ENCODE results near the gene RABGAP1L. TPM values are rescaled to one million over a fixed set of nuclear protein-coding genes. Genes with fewer than 3 reads are reported as not detected.
"Not testable (repeated sequence)": the region's sequence is repeated elsewhere in the genome, so short reads cannot be mapped to it uniquely, and the experiment has no call there.

Gene RABGAP1L
- total RNA-seq, 1 donor from 2014 or later = 30.2 TPM

- H3K27me3 Mint-ChIP-seq (ENCODE audit: unreplicated experiment) = peaks cover 2% of the 10 kb centered on the region
- H3K36me3 Mint-ChIP-seq (ENCODE audit: low read depth, unreplicated experiment) = no peaks in the 10 kb centered on the region
- peaks cover 6% of the 10 kb centered on the region for H3K4me1 Mint-ChIP-seq (ENCODE audit: unreplicated experiment)
- no peak overlapping the region for H3K27ac Mint-ChIP-seq (ENCODE audit: unreplicated experiment)
- H3K4me3 Mint-ChIP-seq (ENCODE audit: unreplicated experiment) = no peak overlapping the region
- no peak for TF ChIP-seq CTCF (IDR thresholded peaks at IDR 0.05; ENCODE audit: unreplicated experiment)
- no peaks in the 10 kb centered on the region for H3K9me3 Mint-ChIP-seq (ENCODE audit: unreplicated experiment)
- no peak for DNase-seq (ENCODE audit: low spot score)
Measured at GRCh38 chr1:174884566-174884965, 725.2 kb downstream of the RABGAP1L start.

GRCh38 chr1:174890024-174890423 is 730.7 kb downstream of the RABGAP1L start:
- no peaks in the 10 kb centered on the region for H3K36me3 Mint-ChIP-seq (ENCODE audit: low read depth, unreplicated experiment)
- TF ChIP-seq CTCF (IDR thresholded peaks at IDR 0.05; ENCODE audit: unreplicated experiment) = no peak
- H3K9me3 Mint-ChIP-seq (ENCODE audit: unreplicated experiment) = no peaks in the 10 kb centered on the region
- no peak overlapping the region for H3K27ac Mint-ChIP-seq (ENCODE audit: unreplicated experiment)
- H3K27me3 Mint-ChIP-seq (ENCODE audit: unreplicated experiment) = no peaks in the 10 kb centered on the region
- DNase-seq (ENCODE audit: low spot score) = no peak
- no peak overlapping the region for H3K4me3 Mint-ChIP-seq (ENCODE audit: unreplicated experiment)
- no peaks in the 10 kb centered on the region for H3K4me1 Mint-ChIP-seq (ENCODE audit: unreplicated experiment)

- H3K36me3 Mint-ChIP-seq (ENCODE audit: low read depth, unreplicated experiment) = no peaks in the 10 kb centered on the region
Measured at GRCh38 chr1:174892016-174892415, 732.7 kb downstream of the RABGAP1L start.

GRCh38 chr1:174894117-174894762 is 734.9 kb downstream of the RABGAP1L start:
- Mint-ChIP-seq H3K4me1 (ENCODE audit: unreplicated experiment) (no peaks in the 10 kb centered on the region), H3K36me3 (ENCODE audit: low read depth, unreplicated experiment) (no peaks in the 10 kb centered on the region), H3K27me3 (ENCODE audit: unreplicated experiment) (no peaks in the 10 kb centered on the region), H3K9me3 (ENCODE audit: unreplicated experiment) (no peaks in the 10 kb centered on the region), H3K4me3 (ENCODE audit: unreplicated experiment) (no peak overlapping the region), H3K27ac (ENCODE audit: unreplicated experiment) (no peak overlapping the region)
- DNase-seq (ENCODE audit: low spot score) = no peak
- TF ChIP-seq CTCF (IDR thresholded peaks at IDR 0.05; ENCODE audit: unreplicated experiment) = no peak

More at GRCh38 chr1:174892016-174892415, 732.7 kb downstream of the RABGAP1L start:
- TF ChIP-seq CTCF (IDR thresholded peaks at IDR 0.05; ENCODE audit: unreplicated experiment) = no peak
- no peak overlapping the region for H3K27ac Mint-ChIP-seq (ENCODE audit: unreplicated experiment)
- no peaks in the 10 kb centered on the region for H3K27me3 Mint-ChIP-seq (ENCODE audit: unreplicated experiment)
- no peak overlapping the region for H3K4me3 Mint-ChIP-seq (ENCODE audit: unreplicated experiment)
- H3K9me3 Mint-ChIP-seq (ENCODE audit: unreplicated experiment) = no peaks in the 10 kb centered on the region
- DNase-seq (ENCODE audit: low spot score) = no peak
- no peaks in the 10 kb centered on the region for H3K4me1 Mint-ChIP-seq (ENCODE audit: unreplicated experiment)

GRCh38 chr1:174895610-174896009 is 736.3 kb downstream of the RABGAP1L start:
- H3K27me3 Mint-ChIP-seq (ENCODE audit: unreplicated experiment); DNase-seq (ENCODE audit: low spot score); H3K36me3 Mint-ChIP-seq (ENCODE audit: low read depth, unreplicated experiment); H3K4me3 Mint-ChIP-seq (ENCODE audit: unreplicated experiment); H3K4me1 Mint-ChIP-seq (ENCODE audit: unreplicated experiment); H3K27ac Mint-ChIP-seq (ENCODE audit: unreplicated experiment); H3K9me3 Mint-ChIP-seq (ENCODE audit: unreplicated experiment): not testable (repeated sequence)

Data from endothelial cell (in vitro differentiated cells).